K562 (cell line): ENCODE data around the gene SLC18B1. TPM values are rescaled to one million over a fixed set of nuclear protein-coding genes. Genes with fewer than 3 reads are reported as not detected.

Experiments
- ATAC-seq: fragments of 200-7000 bp; cut with Tn5 transposase; 3 replicates; pipeline ENCODE4 v1.9.1; 2020; ENCODE audit warnings: moderate library complexity
- BruUV-seq: library from RNA; stranded (reverse); fragments of 400-500 nt; replicated peaks from 2 replicates; lab custom pipeline; 2021; lab: Mats Ljungman, UMichigan
- CTCF ChIA-PET: fragments of 300-600 bp; formaldehyde crosslinking; extraction: SDS; loops from one replicate; lab custom pipeline; 2021; ENCODE audit warnings: low intra/inter-chr PET ratio; lab: Yijun Ruan, JAX
- POLR2A ChIA-PET: fragments of 300-600, 350-650 bp; sonication (Branson Sonifier 250); formaldehyde crosslinking; extraction: SDS; loops from one replicate; lab custom pipeline; 2021; ENCODE audit warnings: antibody characterized with exemption, inconsistent platforms; lab: Yijun Ruan, JAX
- DNase-seq, 4 experiments: peaks; one replicate each; pipeline versions ENCODE4 v3.0.0 to v3.0.0-alpha.2; 2011 to 2018; ENCODE audit warnings: low spot score in 3 of 4, mixed read lengths in 3 of 4; ENCODE audit errors: extremely low read depth in 1 of 4
- FAIRE-seq: peaks from 2 replicates; lab custom pipeline; 2011; peaks lifted over from hg19 to GRCh38; lab: Jason Lieb, UNC
- H2AFZ ChIP-seq: 2 replicates; pipeline ENCODE4 v1.6.0; 2011; ENCODE audit warnings: low read depth, low read length, control low read depth, inconsistent platforms
- H3K27ac ChIP-seq: fragments of 200-600 bp; 3 replicates; pipeline ENCODE4 v1.8.0; 2011; ENCODE audit warnings: low read depth, mild to moderate bottlenecking, control low read depth, inconsistent platforms, low read length, moderate library complexity, mixed read lengths; ENCODE audit errors: extremely low read depth
- H3K27me3 ChIP-seq, 2 experiments: fragments of 300-600 bp in 1 of 2; 2 replicates in 1 of 2; 3 replicates in 1 of 2; pipeline versions ENCODE4 v1.6.0 to v1.8.0; 2011; ENCODE audit warnings: inconsistent platforms in 2 of 2, low read length in 2 of 2, mild to moderate bottlenecking in 1 of 2, mixed read lengths in 1 of 2, moderate library complexity in 1 of 2; ENCODE audit not compliant: control insufficient read depth in 2 of 2, insufficient read depth in 2 of 2
- H3K36me3 ChIP-seq: fragments of 300-600 bp; 3 replicates; pipeline ENCODE4 v1.8.0; 2011; ENCODE audit warnings: mild to moderate bottlenecking, low read length, inconsistent platforms; ENCODE audit not compliant: control insufficient read depth, insufficient read depth
- H3K4me1 ChIP-seq, 2 experiments: fragments of 200-600 bp in 1 of 2; replicated peaks in 1 of 2; 2 replicates in 1 of 2; 3 replicates in 1 of 2; pipeline versions ENCODE4 v1.5.1 to v1.8.0; 2011; ENCODE audit warnings: inconsistent platforms in 2 of 2, low read length in 2 of 2, mild to moderate bottlenecking in 1 of 2, mixed read lengths in 1 of 2, moderate library complexity in 1 of 2; ENCODE audit not compliant: control insufficient read depth in 2 of 2, insufficient read depth in 2 of 2
- H3K4me2 ChIP-seq: 2 replicates; pipeline ENCODE4 v1.6.1; 2011; ENCODE audit warnings: low read length, control low read depth, inconsistent platforms, mixed read lengths; ENCODE audit not compliant: insufficient read depth
- H3K4me3 ChIP-seq: fragments of 200-600 bp; sonication (generic), shearing (Covaris generic); 2 replicates; pipeline ENCODE4 v1.5.1; 2016; ENCODE audit warnings: control low read depth, inconsistent platforms
- H3K79me2 ChIP-seq: fragments of 200-600 bp; 3 replicates; pipeline ENCODE4 v1.8.0; 2011; ENCODE audit warnings: low read length, inconsistent platforms; ENCODE audit not compliant: control insufficient read depth, insufficient read depth
- H3K9ac ChIP-seq, 2 experiments: 2 replicates each; pipeline versions ENCODE4 v1.6.0 to v1.6.1; 2011; ENCODE audit warnings: low read depth in 2 of 2, low read length in 2 of 2, control low read depth in 1 of 2, inconsistent platforms in 1 of 2, mild to moderate bottlenecking in 1 of 2, mixed read lengths in 1 of 2; ENCODE audit not compliant: insufficient read depth in 1 of 2
- H3K9me1 ChIP-seq: one replicate; pipeline ENCODE4 v1.6.0; 2011; ENCODE audit warnings: inconsistent platforms, mild to moderate bottlenecking, low read length, moderate library complexity; ENCODE audit not compliant: control insufficient read depth, insufficient read depth
- H3K9me3 ChIP-seq: replicated peaks from 2 replicates; pipeline ENCODE4 v1.5.1; 2011; ENCODE audit warnings: low read depth, low read length, inconsistent platforms; ENCODE audit not compliant: control insufficient read depth, insufficient read depth
- H4K20me1 ChIP-seq: replicated peaks from 2 replicates; pipeline ENCODE4 v1.6.1; 2011; ENCODE audit warnings: low read length, inconsistent platforms, mixed read lengths; ENCODE audit not compliant: control insufficient read depth, insufficient read depth
- FOXJ2 ChIP-seq: fragments of 200-800 bp; sonication (Bioruptor generic); IDR thresholded peaks from 2 replicates; pipeline ENCODE4 v1.6.1; 2016; ENCODE audit warnings: missing genetic modification characterization, missing compliant biosample characterization
- HOMEZ ChIP-seq: fragments of 250-450 bp; sonication (Bioruptor Pico); IDR thresholded peaks from 2 replicates; pipeline ENCODE4 v1.4.0; 2020; ENCODE audit warnings: mild to moderate bottlenecking, moderate library complexity
- MTA1 ChIP-seq: fragments of 450-650 bp; IDR thresholded peaks from 2 replicates; pipeline ENCODE4 v1.6.1; 2017; ENCODE audit warnings: borderline replicate concordance
- NFE2L1 ChIP-seq: fragments of 450-650 bp; IDR thresholded peaks from 2 replicates; pipeline ENCODE4 v1.6.1; 2016; ENCODE audit warnings: missing genetic modification characterization, low read depth, mild to moderate bottlenecking, missing compliant biosample characterization, moderate library complexity, borderline replicate concordance
- POLR2G ChIP-seq: fragments of 200-400 bp; formaldehyde crosslinking; IDR thresholded peaks from 2 replicates; pipeline ENCODE4 v1.6.1; 2017; ENCODE audit warnings: low read depth, mild to moderate bottlenecking, antibody characterized with exemption, low read length, moderate library complexity
- PURB ChIP-seq: sonication (generic); formaldehyde crosslinking; IDR thresholded peaks from 2 replicates; pipeline ENCODE4 v1.9.0; 2021; ENCODE audit warnings: low read depth, mild to moderate bottlenecking, missing genetic modification reagents
- RHOXF2B ChIP-seq: fragments of 250-450 bp; sonication (Bioruptor Pico); conservative IDR thresholded peaks from 2 replicates; pipeline ENCODE4 v1.5.1; 2021
- ZC3H4 ChIP-seq: sonication (generic); formaldehyde crosslinking; IDR thresholded peaks from 2 replicates; pipeline ENCODE4 v1.9.0; 2021; ENCODE audit warnings: missing genetic modification reagents, borderline replicate concordance
- ZNF384 ChIP-seq: IDR thresholded peaks from 2 replicates; pipeline ENCODE4 v1.6.1; 2012; ENCODE audit warnings: low read depth, low read length, improper control_type of control experiment
- ZNF512 ChIP-seq: IDR thresholded peaks from 2 replicates; pipeline ENCODE4 v1.6.1; 2016; ENCODE audit warnings: missing genetic modification characterization, missing compliant biosample characterization
- WGBS: fragments of 100-300 bp; shearing (Covaris generic); methylation state at CpG from one replicate; pipeline ENCODE4 v1.1.6; 2016; ENCODE audit warnings: low coverage, mixed read lengths; ENCODE audit not compliant: insufficient coverage; ENCODE audit errors: missing lambda C conversion rate; 5-methylcytosine and 5-hydroxymethylcytosine counted together
- in situ Hi-C: fragments of 300-500 bp; cut with MboI; formaldehyde crosslinking; loops from 4 replicates; pipeline ENCODE4 v1.15.0; 2018; ENCODE audit warnings: inconsistent platforms, mixed read lengths
- intact Hi-C: fragments of 100-400 bp; cut with micrococcal nuclease; formaldehyde crosslinking; loops from 2 replicates; pipeline ENCODE4 v1.14.2; 2022
- polyA plus RNA-seq, 8 experiments: library from polyadenylated mRNA; depleted of rRNA in 4 of 8; stranded (reverse) in 5 of 8; unstranded in 3 of 8; fragments of >200 nt; fragmentation: Nextera tagmentation in 2 of 8; fragmentation: Illumina TruSeq in 1 of 8; extraction: Ambion mirVana in 2 of 8; extraction: Trizol in 1 of 8; gene quantifications; 2 replicates each; pipeline versions ENCODE4 v1.2.1 to v1.2.3, GENCODE V29; 2011 to 2014; ENCODE audit warnings: inconsistent platforms in 1 of 8, missing spikeins in 1 of 8
- total RNA-seq, 7 experiments: library from RNA; depleted of rRNA in 6 of 7; stranded (reverse); fragments of >200 nt in 6 of 7; fragmentation: Illumina TruSeq in 2 of 7; extraction: Trizol in 2 of 7; gene quantifications; 2 replicates each; pipeline versions ENCODE4 v1.2.1 to v1.2.3, GENCODE V29; 2011 to 2021; ENCODE audit warnings: low replicate concordance in 1 of 7
- TF ChIP-seq, protein P1 (sequence below): IDR thresholded peaks from 2 replicates; pipeline ENCODE4 v1.6.1; 2012; ENCODE audit warnings: low read depth, low read length, improper control_type of control experiment, borderline replicate concordance

Gene SLC18B1
- total and polyA plus RNA-seq, 9 of the 15 experiments (the other 6 are each of a cell fraction or from before 2014, with no cell fraction given), result 10.4 to 49.1 (median 32.0) TPM

- H4K20me1 ChIP-seq, result no peaks in the 10 kb centered on the region
- no peak for ATAC-seq
- H3K4me3 ChIP-seq, result no peak overlapping the region
- no peaks in the 10 kb centered on the region for H3K4me1 ChIP-seq
- no peaks in the 10 kb centered on the region for H3K9me3 ChIP-seq
- 7% methylated on average over 1 of the region's 1 CpG for WGBS
- H3K36me3 ChIP-seq, result no peaks in the 10 kb centered on the region
- no peak for DNase-seq
- no peak overlapping the region for H3K4me2 ChIP-seq
- CTCF ChIA-PET, result no interaction called here
- BruUV-seq, result no TSS peak
- no peaks in the 10 kb centered on the region for H3K27me3 ChIP-seq
- POLR2A ChIA-PET, result interaction anchor here (1.0 kb wide), 2 partner anchors 8 to 17 kb away, joined by 3 read pairs; no protein-coding TSS in a partner anchor
- H2AFZ ChIP-seq, result no peak overlapping the region
- no peak overlapping the region for H3K27ac ChIP-seq
- TF ChIP-seq FOXJ2 (no peak), ZC3H4 (CRISPR knock-in tag) (no peak), MTA1 (no peak), POLR2G (no peak), PURB (CRISPR knock-in tag) (no peak), ZNF384 (no peak), RHOXF2B (no peak), HOMEZ (CRISPR knock-in tag) (no peak), NFE2L1 (tag) (no peak), ZNF512 (tag) (no peak)
- TF ChIP-seq, protein P1, sequence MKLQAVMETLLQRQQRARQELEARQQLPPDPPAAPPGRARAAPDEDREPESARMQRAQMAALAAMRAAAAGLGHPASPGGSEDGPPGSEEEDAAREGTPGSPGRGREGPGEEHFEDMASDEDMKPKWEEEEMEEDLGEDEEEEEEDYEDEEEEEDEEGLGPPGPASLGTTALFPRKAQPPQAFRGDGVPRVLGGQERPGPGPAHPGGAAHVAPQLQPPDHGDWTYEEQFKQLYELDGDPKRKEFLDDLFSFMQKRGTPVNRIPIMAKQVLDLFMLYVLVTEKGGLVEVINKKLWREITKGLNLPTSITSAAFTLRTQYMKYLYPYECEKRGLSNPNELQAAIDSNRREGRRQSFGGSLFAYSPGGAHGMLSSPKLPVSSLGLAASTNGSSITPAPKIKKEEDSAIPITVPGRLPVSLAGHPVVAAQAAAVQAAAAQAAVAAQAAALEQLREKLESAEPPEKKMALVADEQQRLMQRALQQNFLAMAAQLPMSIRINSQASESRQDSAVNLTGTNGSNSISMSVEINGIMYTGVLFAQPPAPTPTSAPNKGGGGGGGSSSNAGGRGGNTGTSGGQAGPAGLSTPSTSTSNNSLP, result no peak
- TF ChIP-seq, all 486 proteins: peak for 0
- FAIRE-seq, result no peak
- intact Hi-C loops, result no loop called here
- Histone ChIP-seq H3K9ac (no peak overlapping the region), H3K79me2 (no peaks in the 10 kb centered on the region), H3K9me1 (no peaks in the 10 kb centered on the region)
- in situ Hi-C loops, result no loop called here
Observed at GRCh38 chr6:132741281-132741680, 57.2 kb downstream of the SLC18B1 start.
